ENCODE measurements around the gene C20orf204.

C20orf204 gene

DNA sequence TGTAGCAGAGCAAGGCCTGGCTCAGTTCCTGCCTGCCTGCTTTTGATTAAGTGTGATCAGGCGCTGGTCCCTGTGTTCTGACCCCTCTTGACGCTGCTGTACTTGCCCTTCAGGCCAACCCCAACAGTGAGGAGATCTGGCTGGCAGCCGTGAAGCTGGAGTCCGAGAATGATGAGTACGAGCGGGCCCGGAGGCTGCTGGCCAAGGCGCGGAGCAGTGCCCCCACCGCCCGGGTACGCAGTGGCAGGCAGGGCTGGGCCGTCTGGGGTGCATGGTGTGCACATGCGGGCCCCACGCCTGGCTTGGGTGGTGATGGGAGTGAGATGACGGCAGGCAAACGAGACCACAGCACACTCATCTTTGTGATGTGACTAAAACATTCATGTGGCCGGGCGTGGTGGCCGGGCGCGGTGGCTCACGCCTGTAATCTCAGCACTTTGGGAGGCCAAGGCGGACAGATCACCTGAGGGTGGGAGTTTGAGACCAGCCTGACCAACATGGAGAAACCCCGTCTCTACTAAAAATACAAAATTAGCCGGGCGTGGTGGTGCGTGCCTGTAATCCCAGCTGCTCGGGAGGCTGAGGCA is 10.1 kb upstream of the C20orf204 start:
- no peak for DNase-seq (ENCODE audit: low read depth in 3 of 3, low spot score in 1 of 3)

- no peak for DNase-seq (ENCODE audit: low read depth in 3 of 3, low spot score in 1 of 3)
These were observed 7.8 kb upstream of the C20orf204 start for GRCh38 chr20:64027981-64028685.

DNA sequence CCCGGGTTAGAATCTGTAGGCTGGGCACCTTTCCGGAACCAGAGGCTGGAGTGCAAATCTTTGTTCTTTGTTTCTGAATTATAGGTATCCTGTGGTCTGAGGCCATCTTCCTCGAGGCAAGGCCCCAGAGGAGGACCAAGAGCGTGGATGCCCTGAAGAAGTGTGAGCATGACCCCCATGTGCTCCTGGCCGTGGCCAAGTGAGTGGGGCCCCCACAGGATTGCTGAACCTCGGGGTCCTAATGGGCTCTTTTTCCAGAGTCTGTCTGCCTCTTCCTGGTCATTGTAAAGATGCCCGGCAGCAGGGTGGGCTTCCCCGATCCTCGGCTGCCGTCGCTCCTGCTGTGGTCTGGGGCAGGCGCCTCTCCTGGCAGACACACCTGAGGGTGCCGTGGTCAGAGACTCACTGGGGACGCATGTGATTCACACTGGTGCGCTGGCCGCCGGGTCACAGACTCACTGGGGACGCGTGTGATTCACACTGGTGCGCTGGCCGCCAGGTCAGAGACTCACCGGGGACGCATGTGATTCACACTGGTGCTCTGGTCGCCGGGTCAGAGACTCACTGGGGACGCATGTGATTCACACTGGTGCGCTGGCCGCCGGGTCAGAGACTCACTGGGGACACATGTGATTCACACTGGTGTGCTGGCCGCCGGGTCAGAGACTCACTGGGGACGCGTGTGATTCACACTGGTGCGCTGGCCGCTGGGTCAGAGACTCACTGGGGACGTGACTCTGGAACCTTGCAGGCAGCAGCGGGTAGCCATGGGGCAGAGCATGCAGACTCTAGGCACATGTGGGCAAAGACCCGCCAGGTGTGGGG is 6.5 kb upstream of the C20orf204 start:
- no peak for DNase-seq (ENCODE audit: low read depth in 3 of 3, low spot score in 1 of 3)

DNA sequence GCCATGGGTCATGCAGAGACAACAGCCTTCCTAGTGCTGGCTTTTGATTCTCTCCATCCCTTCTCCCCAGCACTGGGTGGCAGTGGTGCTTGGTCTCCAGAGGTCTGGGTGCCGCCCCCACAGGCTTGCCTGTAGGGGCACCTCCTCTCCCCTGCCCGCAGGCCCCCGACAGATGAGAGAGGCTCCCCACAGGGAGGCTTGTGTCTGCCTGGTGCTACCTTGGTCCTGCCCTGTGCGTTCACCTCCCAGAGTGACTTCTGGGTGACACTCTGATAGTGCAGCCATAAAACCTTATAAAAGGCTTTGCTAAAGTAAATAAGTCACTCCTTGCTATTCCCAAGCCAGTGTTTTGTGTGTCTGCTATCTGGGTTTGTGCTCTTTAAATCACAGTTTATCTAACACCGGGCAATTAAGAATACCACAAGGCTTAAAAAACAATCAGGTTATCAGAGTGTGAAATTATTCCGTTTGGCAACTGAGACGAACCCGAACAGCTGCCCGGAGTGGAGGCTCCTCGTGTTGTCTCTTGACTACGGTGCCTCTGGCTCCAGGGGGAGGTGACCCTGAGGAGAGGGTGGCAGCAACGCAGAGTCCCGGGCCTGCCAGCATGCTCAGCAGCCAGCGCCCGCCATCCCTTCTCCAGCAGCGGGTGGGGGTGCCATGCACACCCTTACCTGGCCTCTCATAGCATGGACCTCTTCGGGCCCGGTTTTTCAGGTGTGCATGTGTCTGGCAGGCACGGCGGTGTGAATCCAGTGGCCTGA is 5.4 kb upstream of the C20orf204 start:
- DNase-seq (ENCODE audit: low read depth in 3 of 3, low spot score in 1 of 3): no peak

GRCh38 chr20:64031822-64032314 is 4.1 kb upstream of the C20orf204 start:
- DNase-seq (ENCODE audit: low read depth in 3 of 3, low spot score in 1 of 3): no peak

- DNase-seq (ENCODE audit: low read depth in 3 of 3, low spot score in 1 of 3): no peak
These were observed 3.0 kb upstream of the C20orf204 start for GRCh38 chr20:64032706-64033624.

DNA sequence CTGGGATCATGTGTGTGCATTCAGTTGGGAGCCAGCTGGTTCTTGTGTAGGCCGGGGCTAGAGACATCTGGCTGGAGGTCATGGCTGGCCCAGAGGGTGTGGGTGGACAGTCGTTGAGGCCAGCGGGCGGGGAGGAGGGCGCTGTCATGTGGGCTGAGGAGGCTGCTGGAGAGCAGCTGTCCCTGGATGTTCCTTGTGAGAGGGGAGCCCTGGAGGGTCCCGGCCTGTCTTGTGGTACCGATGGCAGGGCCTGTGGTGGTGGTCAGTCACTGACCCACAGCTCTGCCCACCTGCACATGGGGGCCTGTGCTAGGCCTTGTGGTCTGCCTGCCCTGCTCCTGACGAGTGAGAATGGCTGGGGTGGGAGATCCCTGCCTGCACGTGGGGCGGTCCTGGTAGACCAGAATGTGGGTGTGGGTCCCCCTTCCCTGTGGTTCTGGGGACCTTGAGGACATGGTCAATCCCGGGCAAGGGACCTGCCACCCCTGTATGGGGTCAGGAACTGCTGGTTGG is 1.9 kb upstream of the C20orf204 start:
- no peak for DNase-seq (ENCODE audit: low read depth in 3 of 3, low spot score in 1 of 3)

DNA sequence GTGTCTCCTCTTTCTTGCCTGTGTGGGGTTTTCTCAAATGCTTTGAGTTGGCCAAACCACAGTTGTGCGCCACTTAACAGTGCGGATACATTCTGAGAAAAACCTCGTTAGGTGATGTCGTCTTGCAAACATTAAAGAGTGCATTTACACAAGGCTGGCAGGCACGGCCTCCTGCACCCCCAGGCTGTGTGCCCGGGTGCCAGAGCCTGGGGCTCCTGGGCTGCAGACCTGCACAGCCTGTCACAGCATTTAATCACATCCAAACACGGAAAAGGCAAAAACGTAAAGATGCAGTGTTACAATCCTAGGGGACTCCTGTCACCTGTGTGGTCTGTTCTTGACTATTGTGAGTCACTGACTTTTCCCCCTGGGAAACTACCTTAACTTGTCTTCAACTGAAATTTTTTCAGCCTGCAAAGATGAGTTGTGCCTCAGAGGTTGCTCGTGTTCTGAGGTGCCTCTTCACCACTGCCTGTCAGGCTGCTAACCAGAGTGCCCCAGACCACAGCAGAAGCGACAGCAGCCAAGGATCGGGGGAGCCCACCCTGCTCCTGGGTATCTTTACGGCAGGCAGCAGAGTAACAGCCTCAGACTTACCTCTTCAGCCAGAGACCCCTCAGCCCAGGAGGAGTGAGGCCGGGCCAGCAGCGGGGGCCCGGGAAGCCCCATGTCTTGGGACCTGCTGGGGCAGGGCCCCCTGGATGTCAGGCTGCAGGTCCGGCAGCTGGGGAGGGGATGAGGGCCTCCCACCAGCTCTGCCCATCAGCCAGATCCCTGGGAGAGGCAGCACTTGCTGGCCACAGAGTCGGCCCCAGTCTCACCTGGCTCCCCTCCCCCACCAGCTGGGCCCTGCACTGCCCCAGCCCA is 683 bp upstream of the C20orf204 start:
- no peak for DNase-seq (ENCODE audit: low read depth in 3 of 3, low spot score in 1 of 3)

GRCh38 chr20:64036346-64037198 is 590 bp downstream of the C20orf204 start:
- no peak for DNase-seq (ENCODE audit: low read depth in 3 of 3, low spot score in 1 of 3)

DNA sequence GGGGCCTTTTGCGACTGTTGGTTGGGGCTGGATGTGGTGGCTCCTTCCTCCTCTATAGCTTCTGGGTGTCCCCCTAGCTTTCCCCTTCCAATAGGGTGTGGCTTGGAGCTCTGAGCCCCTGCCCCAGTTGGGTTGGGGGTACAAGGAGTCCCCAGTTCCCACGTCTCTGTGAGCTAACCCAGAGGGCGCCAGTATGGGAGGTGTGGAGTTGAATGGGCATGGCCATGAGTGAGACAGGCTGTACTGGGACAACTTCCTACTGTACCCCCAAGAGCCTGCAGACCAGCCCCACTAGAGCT is 1.2 kb downstream of the C20orf204 start:
- no peak for DNase-seq (ENCODE audit: low read depth in 3 of 3, low spot score in 1 of 3)

DNA sequence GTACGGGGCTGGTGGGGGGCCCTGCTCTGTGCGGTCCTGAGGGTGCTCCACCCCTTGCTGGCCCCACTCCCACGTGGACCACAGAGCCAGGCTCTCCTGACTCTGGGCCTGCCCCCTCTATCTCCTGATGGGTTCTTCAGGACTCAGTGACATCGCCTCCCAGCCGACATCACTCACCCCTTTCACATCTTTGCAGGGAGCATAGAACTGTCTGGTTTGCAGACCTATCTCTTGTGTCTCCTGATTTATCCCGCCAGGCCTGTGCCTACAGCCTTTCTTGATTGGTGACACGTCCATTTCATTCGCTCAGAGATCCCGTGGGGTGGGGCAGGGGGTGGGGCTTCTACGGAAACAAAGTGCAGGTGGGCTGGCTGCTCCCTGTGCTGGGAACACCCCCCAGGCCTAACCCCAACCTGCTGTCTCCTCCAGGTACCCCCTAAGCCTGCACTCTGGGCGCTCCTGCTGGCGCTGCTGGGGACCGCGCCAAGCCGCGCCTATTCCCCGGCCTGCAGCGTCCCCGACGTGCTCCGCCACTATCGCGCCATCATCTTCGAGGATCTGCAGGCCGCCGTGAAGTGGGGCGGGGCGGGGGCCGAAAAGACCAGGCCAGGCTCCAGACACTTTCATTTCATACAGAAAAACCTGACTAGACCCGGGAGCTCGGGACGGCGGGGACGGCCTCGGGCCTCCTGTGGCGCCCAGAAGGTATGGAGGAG is 1.7 kb downstream of the C20orf204 start:
- no peak for DNase-seq (ENCODE audit: low read depth in 3 of 3, low spot score in 1 of 3)

- no peak for DNase-seq (ENCODE audit: low read depth in 3 of 3, low spot score in 1 of 3)
These were observed 2.2 kb downstream of the C20orf204 start for GRCh38 chr20:64038224-64038564.

- peak; percentile 43 to 72 (median 53) for DNase-seq (ENCODE audit: low read depth in 3 of 3, low spot score in 1 of 3)
These were observed 2.7 kb downstream of the C20orf204 start for GRCh38 chr20:64038565-64039292.

DNA sequence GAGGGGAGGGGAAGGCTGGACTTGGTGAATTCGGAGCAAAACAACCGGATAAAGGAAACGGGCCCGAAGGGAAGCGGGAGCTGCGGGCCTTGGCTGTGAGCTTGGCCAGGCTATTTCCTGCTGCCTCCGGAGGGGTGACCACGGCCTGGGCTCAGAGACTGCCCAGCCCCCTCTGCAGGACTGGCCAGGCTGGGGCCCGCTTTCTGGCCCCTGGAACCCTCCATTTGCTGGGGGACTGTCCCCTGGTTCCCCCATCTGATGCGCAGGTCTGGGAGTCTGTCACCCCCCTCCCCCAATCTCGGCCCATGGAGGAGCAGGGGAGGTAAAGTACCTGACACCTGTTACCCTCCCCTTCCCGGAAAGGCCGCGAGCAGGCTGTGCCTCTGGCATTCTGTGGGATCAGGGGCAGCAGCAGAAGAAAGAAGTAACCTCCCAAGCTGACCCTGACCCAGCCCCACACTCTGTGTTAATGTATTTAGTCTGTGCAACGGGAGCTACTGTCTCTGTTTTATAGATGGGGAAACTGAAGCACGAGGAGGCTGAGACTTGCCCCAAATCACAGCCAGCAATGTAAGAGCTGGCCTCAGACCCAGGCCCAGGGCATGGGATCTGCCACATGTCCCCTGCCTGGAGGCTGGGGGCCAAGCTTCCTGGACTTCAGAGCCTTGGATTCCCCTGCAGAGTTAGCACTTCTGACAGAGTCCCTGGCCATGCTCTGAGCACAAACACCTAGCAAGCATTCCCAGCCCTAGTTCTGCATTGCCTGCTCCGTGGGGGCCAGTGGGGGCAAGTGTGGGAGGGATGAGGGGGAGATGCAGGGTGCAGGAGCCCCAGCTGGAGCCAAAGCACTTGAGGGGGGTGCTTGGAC is 3.5 kb downstream of the C20orf204 start:
- DNase-seq (ENCODE audit: low read depth in 3 of 3, low spot score in 1 of 3): no peak

DNA sequence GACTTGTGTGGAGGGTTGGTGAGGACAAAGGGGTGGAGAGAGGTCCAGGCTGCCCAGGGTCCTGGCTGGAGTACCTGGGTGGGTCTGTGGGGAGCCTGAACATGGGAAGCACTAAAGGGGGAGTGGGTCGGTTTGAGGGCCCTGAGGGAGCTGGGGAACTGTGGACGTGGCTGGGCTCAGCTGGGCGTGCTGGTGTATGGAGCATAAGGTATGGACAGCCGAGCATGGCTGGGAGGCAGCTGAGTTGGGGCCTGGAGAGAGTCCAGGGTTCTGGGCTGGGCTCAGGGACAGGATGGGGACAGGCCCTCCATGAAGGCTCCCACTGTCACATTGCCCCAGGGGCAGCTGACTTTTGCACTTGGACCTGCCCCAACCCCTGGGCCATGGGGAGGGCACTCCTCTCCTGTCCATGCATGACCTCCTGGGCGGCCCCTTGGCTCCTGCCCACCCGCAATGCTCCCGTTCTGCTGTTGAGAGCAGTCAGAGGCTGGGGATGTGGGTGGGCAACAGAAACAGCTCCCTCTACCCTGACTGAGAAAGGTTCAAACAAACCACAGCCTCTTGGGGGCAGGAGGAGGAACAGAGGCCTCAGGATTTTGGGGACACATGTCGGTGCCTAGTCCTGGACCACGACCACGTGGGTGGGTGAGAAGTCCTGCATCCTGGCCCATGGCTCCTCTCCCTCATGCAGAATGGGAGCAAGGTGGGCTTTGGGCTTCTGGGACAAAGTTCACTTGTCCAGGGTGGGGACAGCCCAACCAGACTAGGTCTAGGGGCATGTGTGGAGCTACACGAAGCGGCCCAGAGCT is 4.5 kb downstream of the C20orf204 start:
- no peak for DNase-seq (ENCODE audit: low read depth in 3 of 3, low spot score in 1 of 3)

Data from stimulated activated CD4-positive, alpha-beta T cell treated with anti-CD3 and anti-CD28 coated beads, TNF-alpha, amount 100 ng/mL, for 1 hour (primary cell).